ENCODE measurements around the gene TAGLN.

The TAGLN gene

DNA sequence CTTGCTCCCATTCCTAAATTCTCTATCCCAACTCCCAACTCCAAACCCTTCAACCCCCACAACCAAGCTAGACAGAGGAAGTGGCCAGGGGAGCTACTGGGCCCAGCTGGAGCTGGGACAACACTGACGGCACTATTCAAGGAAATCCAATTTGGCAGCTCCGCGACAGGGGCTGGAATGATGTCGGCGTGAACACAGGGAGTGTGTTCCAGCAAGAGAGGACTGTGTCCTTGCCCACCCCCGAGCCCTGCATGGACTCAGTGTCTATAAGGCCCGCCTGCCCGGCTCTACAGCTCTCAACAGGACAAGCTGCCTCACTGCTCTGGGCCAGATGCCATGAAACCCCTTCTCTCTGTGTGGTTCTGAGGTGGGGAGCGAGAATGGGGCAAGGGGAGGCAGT lies 21.4 kb downstream of the TAGLN start:
- no peak for TF ChIP-seq EZH2phosphoT487 (IDR thresholded peaks at IDR 0.05; ENCODE audit: low read depth)
- no peak for TF ChIP-seq CTCF (IDR thresholded peaks at IDR 0.05; ENCODE audit: low read depth, low read length)
- Histone ChIP-seq H3K79me2 (ENCODE audit: low read length) (no peaks in the 10 kb centered on the region), H4K20me1 (ENCODE audit: insufficient read depth, low read length) (no peaks in the 10 kb centered on the region), H3K9ac (ENCODE audit: low read length) (no peak overlapping the region), H3K4me2 (ENCODE audit: low read length) (no peak overlapping the region), H3K27ac (ENCODE audit: low read length) (no peak overlapping the region), H3K27me3 (ENCODE audit: low read depth, low read length) (no peaks in the 10 kb centered on the region), H3K4me3 (ENCODE audit: low read length) (no peak overlapping the region), H2AFZ (ENCODE audit: low read depth, low read length) (no peak overlapping the region), H3K9me3 (ENCODE audit: insufficient read depth, low read length) (no peaks in the 10 kb centered on the region), H3K36me3 (replicated peaks; ENCODE audit: low read depth, low read length) (peaks cover 40% of the 10 kb centered on the region), H3K4me1 (ENCODE audit: low read length) (no peaks in the 10 kb centered on the region)

GRCh38 chr11:117220999-117221774 lies 22.0 kb downstream of the TAGLN start:
- Histone ChIP-seq H2AFZ (ENCODE audit: low read depth, low read length) (no peak overlapping the region), H3K4me3 (ENCODE audit: low read length) (no peak overlapping the region), H4K20me1 (ENCODE audit: insufficient read depth, low read length) (no peaks in the 10 kb centered on the region), H3K36me3 (replicated peaks; ENCODE audit: low read depth, low read length) (peaks cover 38% of the 10 kb centered on the region), H3K27me3 (ENCODE audit: low read depth, low read length) (no peaks in the 10 kb centered on the region), H3K27ac (ENCODE audit: low read length) (no peak overlapping the region), H3K4me2 (ENCODE audit: low read length) (no peak overlapping the region), H3K4me1 (ENCODE audit: low read length) (no peaks in the 10 kb centered on the region), H3K9ac (ENCODE audit: low read length) (no peak overlapping the region), H3K9me3 (ENCODE audit: insufficient read depth, low read length) (no peaks in the 10 kb centered on the region), H3K79me2 (ENCODE audit: low read length) (no peaks in the 10 kb centered on the region)
- no peak for TF ChIP-seq EZH2phosphoT487 (IDR thresholded peaks at IDR 0.05; ENCODE audit: low read depth)
- TF ChIP-seq CTCF (IDR thresholded peaks at IDR 0.05; ENCODE audit: low read depth, low read length) = no peak

- no peaks in the 10 kb centered on the region for H3K27me3 ChIP-seq (ENCODE audit: low read depth, low read length)
- H4K20me1 ChIP-seq (ENCODE audit: insufficient read depth, low read length) = no peaks in the 10 kb centered on the region
- no peaks in the 10 kb centered on the region for H3K79me2 ChIP-seq (ENCODE audit: low read length)
- no peaks in the 10 kb centered on the region for H3K4me1 ChIP-seq (ENCODE audit: low read length)
- TF ChIP-seq CTCF (IDR thresholded peaks at IDR 0.05; ENCODE audit: low read depth, low read length) (no peak), EZH2phosphoT487 (IDR thresholded peaks at IDR 0.05; ENCODE audit: low read depth) (no peak)
- H3K4me2 ChIP-seq (ENCODE audit: low read length) = no peak overlapping the region
- no peaks in the 10 kb centered on the region for H3K9me3 ChIP-seq (ENCODE audit: insufficient read depth, low read length)
- no peak overlapping the region for H3K27ac ChIP-seq (ENCODE audit: low read length)
- H3K9ac ChIP-seq (ENCODE audit: low read length) = no peak overlapping the region
- H2AFZ ChIP-seq (ENCODE audit: low read depth, low read length) = no peak overlapping the region
- peaks cover 36% of the 10 kb centered on the region for H3K36me3 ChIP-seq (replicated peaks; ENCODE audit: low read depth, low read length)
- H3K4me3 ChIP-seq (ENCODE audit: low read length) = no peak overlapping the region
These were observed 22.8 kb downstream of the TAGLN start for GRCh38 chr11:117221775-117222517.

DNA sequence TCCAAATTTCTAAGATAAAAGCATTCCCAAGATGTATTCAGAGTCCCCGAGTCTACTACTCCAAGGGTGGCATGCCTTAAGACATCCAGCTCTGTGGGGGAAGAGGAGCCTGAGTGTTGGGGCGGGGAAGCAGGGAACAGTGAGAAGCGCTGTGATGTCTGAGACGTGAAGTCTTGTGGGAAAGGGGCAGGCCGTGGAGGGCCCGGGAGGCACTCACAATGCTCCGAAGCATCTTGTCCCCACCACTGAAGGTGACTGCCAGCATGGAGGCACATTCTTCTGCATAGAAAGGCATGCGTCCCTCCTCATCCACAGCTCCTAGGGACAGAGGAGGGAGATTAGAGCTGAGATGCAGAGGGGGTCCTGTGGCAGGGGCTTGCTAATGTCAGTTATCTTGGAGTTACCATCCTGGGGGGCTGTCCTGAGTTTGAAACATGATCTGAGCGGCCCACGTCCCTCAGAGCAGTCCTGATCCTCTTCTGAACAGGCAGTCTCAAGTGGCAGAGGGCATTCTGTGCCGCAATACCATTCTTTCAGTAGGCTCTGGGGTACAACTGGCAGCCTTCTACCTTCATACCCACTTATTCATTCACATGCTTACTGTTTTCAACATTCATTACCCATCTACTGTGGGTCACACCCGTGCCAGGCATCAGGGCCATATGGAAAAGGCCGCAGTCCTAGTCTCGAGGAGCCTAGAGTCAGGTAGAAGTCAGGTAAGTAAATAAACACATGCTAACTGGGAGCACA lies 24.0 kb downstream of the TAGLN start:
- Histone ChIP-seq H3K36me3 (replicated peaks; ENCODE audit: low read depth, low read length) (peaks cover 34% of the 10 kb centered on the region), H3K9ac (ENCODE audit: low read length) (no peak overlapping the region), H3K27me3 (ENCODE audit: low read depth, low read length) (no peaks in the 10 kb centered on the region), H3K4me1 (ENCODE audit: low read length) (no peaks in the 10 kb centered on the region), H3K27ac (ENCODE audit: low read length) (no peak overlapping the region), H2AFZ (ENCODE audit: low read depth, low read length) (no peak overlapping the region), H3K79me2 (ENCODE audit: low read length) (no peaks in the 10 kb centered on the region), H3K9me3 (ENCODE audit: insufficient read depth, low read length) (no peaks in the 10 kb centered on the region), H4K20me1 (ENCODE audit: insufficient read depth, low read length) (no peaks in the 10 kb centered on the region), H3K4me2 (ENCODE audit: low read length) (no peak overlapping the region), H3K4me3 (ENCODE audit: low read length) (no peak overlapping the region)
- no peak for TF ChIP-seq CTCF (IDR thresholded peaks at IDR 0.05; ENCODE audit: low read depth, low read length)
- no peak for TF ChIP-seq EZH2phosphoT487 (IDR thresholded peaks at IDR 0.05; ENCODE audit: low read depth)

All from OCI-LY3 (cell line).